Right renal pelvis (tissue), 4 donors: ENCODE measurements around the gene LOXL3. TPM values are rescaled to one million over a fixed set of nuclear protein-coding genes. Genes with fewer than 3 reads are reported as not detected.

Source experiments
- DNase-seq, 4 donors: peaks; one replicate each; pipeline ENCODE4 v3.0.0-alpha.2; 2013; ENCODE audit warnings: low read depth in 4 of 4, low spot score in 3 of 4, missing footprints in 1 of 4
- polyA plus RNA-seq, 4 donors: library from polyadenylated mRNA; unstranded; fragments of 120-200 nt; gene quantifications; one replicate each; pipeline ENCODE4 v1.2.1, GENCODE V29; 2013; ENCODE audit not compliant: insufficient read length in 4 of 4

Gene LOXL3
- polyA plus RNA-seq, 4 donors: 9.2 to 11.3 (median 10.4) TPM

GRCh38 chr2:74511104-74511989, 42.4 kb downstream of the LOXL3 start:
- no peak for DNase-seq

GRCh38 chr2:74510272-74510671, 43.5 kb downstream of the LOXL3 start:
- no peak for DNase-seq

- DNase-seq: no peak
Observed at GRCh38 chr2:74507926-74508520, 45.7 kb downstream of the LOXL3 start.

- DNase-seq: peak; percentile 97 to 99 (median 98)
Observed at GRCh38 chr2:74507145-74507925, 46.4 kb downstream of the LOXL3 start, which contains the start of gene PCGF1. TSS of gene PCGF1 (minus strand) at chr2:74507695. CDS start at chr2:74507668, 27 bp downstream.

GRCh38 chr2:74505448-74506246, 48.1 kb downstream of the LOXL3 start:
- no peak for DNase-seq

GRCh38 chr2:74504591-74504990, 49.2 kb downstream of the LOXL3 start:
- no peak for DNase-seq

- no peak for DNase-seq
Observed at GRCh38 chr2:74503506-74504475, 50.0 kb downstream of the LOXL3 start.

GRCh38 chr2:74502720-74503505, 50.8 kb downstream of the LOXL3 start:
- DNase-seq: no peak

- DNase-seq: no peak
Observed at GRCh38 chr2:74502147-74502719, 51.5 kb downstream of the LOXL3 start.

- DNase-seq: no peak
Observed at GRCh38 chr2:74501335-74502071, 52.2 kb downstream of the LOXL3 start.

GRCh38 chr2:74500578-74500946, 53.2 kb downstream of the LOXL3 start:
- no peak for DNase-seq

- DNase-seq: no peak
Observed at GRCh38 chr2:74499940-74500577, 53.7 kb downstream of the LOXL3 start.

- DNase-seq: no peak
Observed at GRCh38 chr2:74499267-74499939, 54.3 kb downstream of the LOXL3 start, which contains the start of gene LBX2. TSS of gene LBX2 (minus strand) at chr2:74499603. CDS start at chr2:74499537, 66 bp downstream.

GRCh38 chr2:74498500-74499266, 55.1 kb downstream of the LOXL3 start:
- no peak for DNase-seq

- no peak for DNase-seq
Observed at GRCh38 chr2:74497777-74498499, 55.8 kb downstream of the LOXL3 start.
